ENCODE measurements around the gene RIC8B. TPM values are rescaled to one million over a fixed set of nuclear protein-coding genes. Genes with fewer than 3 reads are reported as not detected.

RIC8B gene
- total and polyA plus RNA-seq, 7 donors = 5.3 to 27.8 (median 17.6) TPM

GRCh38 chr12:106865683-106866082, 91.2 kb downstream of the RIC8B start:
- H3K27ac ChIP-seq = no peak overlapping the region
- no peak for TF ChIP-seq POLR2AphosphoS5 (IDR thresholded peaks at IDR 0.05)
- TF ChIP-seq, protein P1, sequence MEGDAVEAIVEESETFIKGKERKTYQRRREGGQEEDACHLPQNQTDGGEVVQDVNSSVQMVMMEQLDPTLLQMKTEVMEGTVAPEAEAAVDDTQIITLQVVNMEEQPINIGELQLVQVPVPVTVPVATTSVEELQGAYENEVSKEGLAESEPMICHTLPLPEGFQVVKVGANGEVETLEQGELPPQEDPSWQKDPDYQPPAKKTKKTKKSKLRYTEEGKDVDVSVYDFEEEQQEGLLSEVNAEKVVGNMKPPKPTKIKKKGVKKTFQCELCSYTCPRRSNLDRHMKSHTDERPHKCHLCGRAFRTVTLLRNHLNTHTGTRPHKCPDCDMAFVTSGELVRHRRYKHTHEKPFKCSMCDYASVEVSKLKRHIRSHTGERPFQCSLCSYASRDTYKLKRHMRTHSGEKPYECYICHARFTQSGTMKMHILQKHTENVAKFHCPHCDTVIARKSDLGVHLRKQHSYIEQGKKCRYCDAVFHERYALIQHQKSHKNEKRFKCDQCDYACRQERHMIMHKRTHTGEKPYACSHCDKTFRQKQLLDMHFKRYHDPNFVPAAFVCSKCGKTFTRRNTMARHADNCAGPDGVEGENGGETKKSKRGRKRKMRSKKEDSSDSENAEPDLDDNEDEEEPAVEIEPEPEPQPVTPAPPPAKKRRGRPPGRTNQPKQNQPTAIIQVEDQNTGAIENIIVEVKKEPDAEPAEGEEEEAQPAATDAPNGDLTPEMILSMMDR (IDR thresholded peaks at IDR 0.05) = no peak
- TF ChIP-seq EP300 (IDR thresholded peaks at IDR 0.05) = no peak
- no peak for TF ChIP-seq POLR2A (IDR thresholded peaks at IDR 0.05)
- no peaks in the 10 kb centered on the region for H3K27me3 ChIP-seq
- no peak overlapping the region for H3K4me3 ChIP-seq
- 81 to 89% methylated on average over 3 of the region's 3 CpGs for WGBS, 2 donors
- no peak for DNase-seq
- peaks cover 0 to 7% (median 0%) of the 10 kb centered on the region in 4 donors for H3K36me3 ChIP-seq
- no peaks in the 10 kb centered on the region for H3K9me3 ChIP-seq
- H3K4me1 ChIP-seq = peaks cover 0 to 21% (median 9%) of the 10 kb centered on the region in 4 donors
- intact Hi-C loops (cut with DNase I) = no loop called here

DNA sequence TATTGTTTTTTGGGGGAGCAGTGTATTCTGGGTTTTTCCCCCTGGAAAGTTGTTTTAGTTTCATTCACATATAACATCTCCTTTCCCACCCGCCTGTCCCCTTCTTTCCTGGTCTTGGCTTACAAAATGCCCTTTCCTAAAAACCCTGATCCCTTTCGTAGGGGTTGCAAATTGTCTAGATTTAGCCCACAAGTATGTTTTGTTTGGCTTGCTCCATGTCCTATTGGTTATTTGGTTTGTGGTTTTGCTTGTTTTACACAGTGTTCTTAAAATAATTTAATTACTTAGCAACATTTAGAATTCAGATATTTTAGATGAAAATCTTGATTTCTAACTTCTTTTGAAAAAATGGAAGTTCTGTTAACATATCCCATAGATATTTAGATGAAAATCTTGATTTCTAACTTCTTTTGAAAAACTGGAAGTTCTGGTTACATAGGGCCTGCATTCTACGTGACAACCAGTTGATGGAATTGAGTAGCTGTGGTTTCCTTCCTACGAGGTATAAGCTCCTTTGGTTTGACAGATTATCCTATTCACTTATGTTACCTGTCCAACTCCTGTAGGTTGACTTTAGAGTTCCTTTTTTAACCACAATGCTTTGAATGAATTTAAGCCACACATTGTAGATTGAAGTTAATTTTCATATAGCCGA, 92.1 kb downstream of the RIC8B start:
- H3K27ac ChIP-seq = no peak overlapping the region
- no peak overlapping the region for H3K4me3 ChIP-seq
- H3K4me1 ChIP-seq = peaks cover 0 to 21% (median 9%) of the 10 kb centered on the region in 4 donors
- WGBS, 2 donors = 86 to 96% methylated on average over 5 of the region's 5 CpGs
- no peaks in the 10 kb centered on the region for H3K9me3 ChIP-seq
- H3K27me3 ChIP-seq = no peaks in the 10 kb centered on the region
- H3K36me3 ChIP-seq = no peaks in the 10 kb centered on the region
- TF ChIP-seq POLR2A (IDR thresholded peaks at IDR 0.05) = no peak
- TF ChIP-seq POLR2AphosphoS5 (IDR thresholded peaks at IDR 0.05) = no peak
- TF ChIP-seq, protein P1 (IDR thresholded peaks at IDR 0.05) = no peak
- no peak for TF ChIP-seq EP300 (IDR thresholded peaks at IDR 0.05)
- intact Hi-C loops (cut with DNase I) = no loop called here
- DNase-seq = no peak

GRCh38 chr12:106867651-106868050, 93.2 kb downstream of the RIC8B start:
- Histone ChIP-seq H3K27ac (no peak overlapping the region), H3K4me3 (no peak overlapping the region), H3K9me3 (no peaks in the 10 kb centered on the region), H3K4me1 (peaks cover 0 to 12% (median 4%) of the 10 kb centered on the region in 4 donors), H3K27me3 (no peaks in the 10 kb centered on the region), H3K36me3 (no peaks in the 10 kb centered on the region)
- TF ChIP-seq POLR2A (IDR thresholded peaks at IDR 0.05) (no peak), EP300 (IDR thresholded peaks at IDR 0.05) (no peak), POLR2AphosphoS5 (IDR thresholded peaks at IDR 0.05) (no peak)
- TF ChIP-seq, protein P1 (IDR thresholded peaks at IDR 0.05) = no peak
- 83 to 93% methylated on average over 3 of the region's 3 CpGs for WGBS, 2 donors
- DNase-seq = no peak
- intact Hi-C loops (cut with DNase I) = no loop called here

GRCh38 chr12:106868982-106869700, 94.7 kb downstream of the RIC8B start:
- Histone ChIP-seq H3K36me3 (no peaks in the 10 kb centered on the region), H3K4me1 (no peaks in the 10 kb centered on the region), H3K27ac (no peak overlapping the region), H3K27me3 (no peaks in the 10 kb centered on the region), H3K4me3 (no peak overlapping the region), H3K9me3 (no peaks in the 10 kb centered on the region)
- 82 to 92% methylated on average over 10 of the region's 10 CpGs for WGBS, 2 donors
- DNase-seq = no peak
- TF ChIP-seq POLR2A (IDR thresholded peaks at IDR 0.05) (no peak), POLR2AphosphoS5 (IDR thresholded peaks at IDR 0.05) (no peak), EP300 (IDR thresholded peaks at IDR 0.05) (no peak)
- TF ChIP-seq, protein P1 (IDR thresholded peaks at IDR 0.05) = no peak
- intact Hi-C loops (cut with DNase I) = no loop called here

Data from sigmoid colon (tissue), 7 donors.